Right lobe of liver (tissue), 6 donors: ENCODE measurements around the gene EPHB1. TPM values are rescaled to one million over a fixed set of nuclear protein-coding genes. Genes with fewer than 3 reads are reported as not detected.

ENCODE experiments used
- ATAC-seq, 4 donors: fragments of 200-7000 bp; cut with Tn5 transposase; one replicate each; pipeline ENCODE4 v1.9.1; 2020; ENCODE audit warnings: mild to moderate bottlenecking in 4 of 4, moderate library complexity in 4 of 4
- DNase-seq, 3 donors: peaks; one replicate each; pipeline ENCODE4 v3.0.0-alpha.2; 2020
- H3K27ac ChIP-seq, 3 donors: fragments of 200-600 bp; one replicate each; pipeline ENCODE4 v1.8.0; 2022
- H3K27me3 ChIP-seq, 2 donors: fragments of 200-600 bp; one replicate each; pipeline ENCODE4 v1.8.0; 2022
- H3K36me3 ChIP-seq, 4 donors: fragments of 200-600 bp; sonication (generic) in 1 of 4; one replicate each; pipeline versions ENCODE4 v1.5.1 to v1.8.0; 2017 to 2022; ENCODE audit warnings: control low read depth in 1 of 4
- H3K4me1 ChIP-seq, 4 donors: fragments of 200-600 bp; sonication (generic) in 1 of 4; one replicate each; pipeline versions ENCODE4 v1.5.1 to v1.8.0; 2017 to 2022; ENCODE audit warnings: control low read depth in 1 of 4
- H3K4me3 ChIP-seq, 3 donors: fragments of 200-600 bp; one replicate each; pipeline ENCODE4 v1.8.0; 2022
- H3K9me3 ChIP-seq, 4 donors: fragments of 200-600 bp; sonication (generic) in 1 of 4; one replicate each; pipeline versions ENCODE4 v1.5.1 to v1.8.0; 2017 to 2022; ENCODE audit warnings: control low read depth in 1 of 4
- CTCF ChIP-seq, 4 donors: fragments of 200-600 bp in 3 of 4; fragments of 450-650 bp in 1 of 4; IDR thresholded peaks; one replicate each; pipeline versions ENCODE4 v1.5.1 to v1.8.0; 2016 to 2022; ENCODE audit warnings: antibody characterized with exemption in 4 of 4, mild to moderate bottlenecking in 2 of 4
- POLR2A ChIP-seq: fragments of 450-650 bp; IDR thresholded peaks from one replicate; pipeline ENCODE4 v1.6.1; 2017; ENCODE audit warnings: antibody characterized with exemption, mild to moderate bottlenecking
- WGBS: methylation state at CpG from one replicate; pipeline ENCODE4 v1.1.6; 2018; ENCODE audit warnings: low coverage, low lambda C conversion rate; ENCODE audit not compliant: insufficient coverage; ENCODE audit errors: missing lambda C conversion rate; 5-methylcytosine and 5-hydroxymethylcytosine counted together
- intact Hi-C, 2 donors: fragments of 100-400 bp; cut with DNase I; formaldehyde crosslinking; loops; one replicate each; pipeline versions ENCODE4 v1.11.2 to v1.14.1; 2022
- total RNA-seq, 6 experiments: library from RNA; depleted of rRNA in 2 of 6; stranded (reverse); fragments of >200 nt in 2 of 6; fragmentation: NEBNext Ultra II Directional in 3 of 6; extraction: Animal tissue kit (Norgen Biotek cat#: 25700) in 3 of 6; gene quantifications; one replicate each; pipeline versions ENCODE4 v1.1.0 to v1.2.4, GENCODE V29; 2016 to 2023
- donor health status: DM: no; HTN: yes; CAD: no.
- donor health status: DM: no; HTN: no; CAD: no.
- donor health status: DM: no; HTN: no; CAD: no.
- donor health status: DM: no; HTN: yes; CAD: no.
- donor health status: DM: no; HTN: yes; CAD: no.

The EPHB1 gene
- total RNA-seq, 6 experiments from 2014 or later: 0.63 to 10.9 (median 1.8) TPM

DNA sequence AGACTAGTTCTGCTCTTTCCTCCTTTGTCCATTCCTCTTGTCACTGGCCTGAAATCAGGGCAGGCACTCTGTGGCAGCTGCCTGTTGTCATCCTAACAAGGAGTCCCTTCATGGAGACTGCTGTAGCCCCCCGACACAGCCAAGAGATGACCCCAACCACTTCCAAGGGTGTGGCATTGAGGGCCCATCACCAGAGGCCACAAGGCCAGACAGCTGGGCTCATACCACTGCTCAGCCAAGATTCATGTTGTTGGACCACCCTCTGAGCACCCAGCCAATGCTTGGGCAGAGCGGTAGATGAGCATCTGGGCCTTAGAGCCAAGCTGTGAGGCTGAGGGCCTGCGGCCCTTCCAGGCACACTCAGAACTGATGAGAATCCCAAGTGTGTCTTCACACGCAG lies 85.4 kb downstream of the EPHB1 start:
- H3K27me3 ChIP-seq: no peaks in the 10 kb centered on the region
- no peaks in the 10 kb centered on the region for H3K36me3 ChIP-seq
- ATAC-seq (no peak), DNase-seq (peak in 1 of 3 donors; percentile 11)
- no peak overlapping the region for H3K27ac ChIP-seq
- WGBS: 78% methylated on average over 3 of the region's 4 CpGs
- no peaks in the 10 kb centered on the region for H3K9me3 ChIP-seq
- TF ChIP-seq CTCF (IDR thresholded peaks at IDR 0.05) (no peak), POLR2A (no peak)
- intact Hi-C loops: no loop called here
- H3K4me1 ChIP-seq: no peaks in the 10 kb centered on the region
- H3K4me3 ChIP-seq: no peak overlapping the region

- Histone ChIP-seq H3K9me3 (no peaks in the 10 kb centered on the region), H3K4me1 (no peaks in the 10 kb centered on the region), H3K27me3 (no peaks in the 10 kb centered on the region), H3K27ac (no peak overlapping the region), H3K4me3 (no peak overlapping the region), H3K36me3 (no peaks in the 10 kb centered on the region)
- no peak for ATAC-seq
- no peak for TF ChIP-seq CTCF (IDR thresholded peaks at IDR 0.05)
- TF ChIP-seq POLR2A: no peak
- WGBS: 79% methylated on average over 4 of the region's 4 CpGs
- intact Hi-C loops: no loop called here
- peak in 1 of 3 donors; percentile 3 for DNase-seq
Observed at GRCh38 chr3:134881305-134881704, 86.2 kb downstream of the EPHB1 start.

DNA sequence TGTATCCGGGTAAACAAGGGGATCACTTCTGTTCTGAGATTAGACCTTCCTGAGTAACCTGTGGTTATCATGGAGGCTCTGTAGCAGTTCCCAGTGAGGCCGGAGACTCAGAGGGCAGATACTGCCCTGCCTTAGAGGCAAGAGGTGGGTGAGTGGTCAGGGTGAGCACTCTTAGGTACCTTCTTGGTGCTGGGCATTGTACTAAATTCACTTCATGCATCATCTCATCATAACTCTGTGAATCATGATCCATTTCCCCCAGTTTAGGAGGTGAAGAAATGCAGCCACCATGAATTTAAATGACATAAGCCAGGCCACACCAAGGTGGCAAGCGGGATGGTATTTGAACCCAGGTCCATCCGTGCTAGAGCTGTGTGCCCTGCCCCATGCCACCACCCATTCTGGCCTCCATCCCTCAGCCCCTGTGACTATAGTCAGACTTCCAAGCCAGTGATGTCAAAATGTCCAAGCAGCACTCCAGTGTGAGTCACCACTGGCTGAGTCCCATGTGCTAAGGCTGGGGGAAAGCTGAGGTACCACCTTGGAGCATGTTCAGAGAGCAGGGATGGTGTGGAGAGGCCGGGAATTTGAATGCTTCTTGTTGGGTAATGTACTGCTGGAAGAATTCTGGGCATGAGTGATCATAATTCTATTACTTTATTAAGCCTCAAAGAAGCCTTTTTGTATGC lies 88.8 kb downstream of the EPHB1 start:
- WGBS: 70% methylated on average over 5 of the region's 5 CpGs
- no peaks in the 10 kb centered on the region for H3K4me1 ChIP-seq
- H3K4me3 ChIP-seq: no peak overlapping the region
- TF ChIP-seq POLR2A: no peak
- no peak for TF ChIP-seq CTCF (IDR thresholded peaks at IDR 0.05)
- no peaks in the 10 kb centered on the region for H3K27me3 ChIP-seq
- H3K36me3 ChIP-seq: no peaks in the 10 kb centered on the region
- no peak overlapping the region for H3K27ac ChIP-seq
- DNase-seq (peak in 1 of 3 donors; percentile 22), ATAC-seq (no peak)
- H3K9me3 ChIP-seq: no peaks in the 10 kb centered on the region
- intact Hi-C loops: no loop called here

GRCh38 chr3:134885877-134886621 lies 91.0 kb downstream of the EPHB1 start:
- Histone ChIP-seq H3K36me3 (no peaks in the 10 kb centered on the region), H3K27me3 (no peaks in the 10 kb centered on the region), H3K4me3 (no peak overlapping the region), H3K9me3 (no peaks in the 10 kb centered on the region), H3K4me1 (no peaks in the 10 kb centered on the region), H3K27ac (no peak overlapping the region)
- peak in 1 of 3 donors; percentile 7 for DNase-seq
- no peak for TF ChIP-seq CTCF (IDR thresholded peaks at IDR 0.05)
- no peak for TF ChIP-seq POLR2A
- intact Hi-C loops: no loop called here
- WGBS: 65% methylated on average over 6 of the region's 6 CpGs
- ATAC-seq: no peak
